Trophoblast cell (in vitro differentiated cells and primary cell): Measurements from ENCODE around the gene RXFP4.

ENCODE experiments used
- DNase-seq, 2 donors: peaks; one replicate each; pipeline ENCODE4 v3.0.0-alpha.2; 2016
- H2AFZ ChIP-seq: 2 replicates; pipeline ENCODE4 v1.6.1; 2013; ENCODE audit warnings: low read length, moderate library complexity, mild to moderate bottlenecking; ENCODE audit not compliant: insufficient read depth, poor library complexity
- H2AK5ac ChIP-seq: 2 replicates; pipeline ENCODE4 v1.6.1; 2013; ENCODE audit warnings: mild to moderate bottlenecking, low read length
- H2BK120ac ChIP-seq: 2 replicates; pipeline ENCODE4 v1.6.1; 2013; ENCODE audit warnings: low read length, mild to moderate bottlenecking, moderate library complexity; ENCODE audit not compliant: insufficient read depth, poor library complexity
- H2BK12ac ChIP-seq: 2 replicates; pipeline ENCODE4 v1.6.1; 2013; ENCODE audit warnings: mild to moderate bottlenecking, low read length, moderate library complexity
- H2BK5ac ChIP-seq: 2 replicates; pipeline ENCODE4 v1.6.1; 2013; ENCODE audit warnings: low read length, low read depth, moderate library complexity, mild to moderate bottlenecking; ENCODE audit not compliant: poor library complexity
- H3K14ac ChIP-seq: 2 replicates; pipeline ENCODE4 v1.6.1; 2013; ENCODE audit warnings: mild to moderate bottlenecking, low read length
- H3K18ac ChIP-seq: 2 replicates; pipeline ENCODE4 v1.6.1; 2013; ENCODE audit warnings: mild to moderate bottlenecking, low read length
- H3K23ac ChIP-seq: 2 replicates; pipeline ENCODE4 v1.6.1; 2013; ENCODE audit warnings: low read length
- H3K27ac ChIP-seq: 2 replicates; pipeline ENCODE4 v1.5.1; 2013; ENCODE audit warnings: low read depth, mild to moderate bottlenecking, inconsistent platforms, low read length, moderate library complexity
- H3K27me3 ChIP-seq: 2 replicates; pipeline ENCODE4 v1.6.1; 2013; ENCODE audit warnings: inconsistent platforms, mild to moderate bottlenecking, low read length, moderate library complexity; ENCODE audit not compliant: insufficient read depth
- H3K36me3 ChIP-seq, 2 experiments: 1 replicate in 1 of 2; 2 replicates in 1 of 2; pipeline ENCODE4 v1.6.1; 2013; ENCODE audit warnings: low read length in 2 of 2, mild to moderate bottlenecking in 2 of 2, moderate library complexity in 1 of 2; ENCODE audit not compliant: insufficient read depth in 2 of 2, control insufficient read depth in 1 of 2
- H3K4ac ChIP-seq: 2 replicates; pipeline ENCODE4 v1.6.1; 2013; ENCODE audit warnings: low read depth, mild to moderate bottlenecking, low read length, moderate library complexity
- H3K4me1 ChIP-seq, 2 experiments: 1 replicate in 1 of 2; 2 replicates in 1 of 2; pipeline ENCODE4 v1.6.1; 2013; ENCODE audit warnings: low read length in 2 of 2, mild to moderate bottlenecking in 2 of 2, moderate library complexity in 1 of 2; ENCODE audit not compliant: insufficient read depth in 2 of 2, control insufficient read depth in 1 of 2
- H3K4me2 ChIP-seq: 2 replicates; pipeline ENCODE4 v1.6.1; 2013; ENCODE audit warnings: inconsistent platforms, mild to moderate bottlenecking, low read length, moderate library complexity
- H3K4me3 ChIP-seq: 2 replicates; pipeline ENCODE4 v1.5.1; 2013; ENCODE audit warnings: mild to moderate bottlenecking, low read depth, low read length, inconsistent platforms
- H3K79me1 ChIP-seq: one replicate; pipeline ENCODE4 v1.6.1; 2013; ENCODE audit warnings: low read length
- H3K79me2 ChIP-seq: 2 replicates; pipeline ENCODE4 v1.6.1; 2013; ENCODE audit warnings: low read length, mild to moderate bottlenecking; ENCODE audit not compliant: control insufficient read depth, insufficient read depth, poor library complexity
- H3K9ac ChIP-seq: 2 replicates; pipeline ENCODE4 v1.6.1; 2013; ENCODE audit warnings: mild to moderate bottlenecking, low read length
- H3K9me3 ChIP-seq: 2 replicates; pipeline ENCODE4 v1.6.1; 2013; ENCODE audit warnings: low read depth, mild to moderate bottlenecking, control low read depth, inconsistent platforms, low read length; ENCODE audit not compliant: insufficient read depth
- H4K12ac ChIP-seq: 2 replicates; pipeline ENCODE4 v1.6.1; 2013; ENCODE audit warnings: low read depth, mild to moderate bottlenecking, low read length, moderate library complexity
- H4K8ac ChIP-seq: 2 replicates; pipeline ENCODE4 v1.6.1; 2013; ENCODE audit warnings: low read depth, mild to moderate bottlenecking, low read length, moderate library complexity
- H4K91ac ChIP-seq: one replicate; pipeline ENCODE4 v1.6.1; 2013; ENCODE audit warnings: low read depth, mild to moderate bottlenecking, low read length, moderate library complexity
- WGBS: extraction: QIAGEN DNeasy Blood & Tissue Kit; methylation state at CpG from one replicate; pipeline ENCODE4 v1.1.7; 2013; ENCODE audit warnings: missing lambda C conversion rate; ENCODE audit not compliant: insufficient read length, insufficient coverage; ENCODE audit errors: extremely low coverage; 5-methylcytosine and 5-hydroxymethylcytosine counted together

RXFP4 gene

DNA sequence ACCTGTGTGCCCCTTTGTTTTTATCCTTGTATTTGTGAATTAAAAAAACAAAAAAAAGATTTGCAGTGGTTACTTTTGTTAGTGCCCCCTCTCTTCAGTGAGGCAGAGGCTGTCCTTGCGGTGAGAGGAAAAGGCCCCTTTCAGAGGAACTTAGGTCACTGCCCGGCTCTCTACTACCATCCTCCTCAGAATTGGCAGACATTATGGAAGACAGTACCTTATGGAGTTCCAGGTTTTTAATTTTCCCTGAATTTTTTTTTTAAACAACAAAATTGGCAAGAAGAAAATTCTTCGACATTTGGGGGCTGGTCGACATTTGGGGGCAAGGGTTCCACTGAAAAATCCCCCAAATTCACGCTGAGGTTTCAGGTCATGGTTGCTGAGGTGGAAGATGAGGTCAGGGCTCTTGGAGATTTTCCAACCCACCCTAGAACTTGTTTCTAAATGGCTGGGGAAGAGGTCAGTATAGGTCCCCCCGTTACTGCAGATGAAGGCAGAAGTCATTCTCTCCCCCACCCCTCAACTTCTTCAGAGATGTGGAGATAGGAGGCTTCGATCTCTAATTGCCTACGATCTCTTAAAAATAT lies 5.3 kb downstream of the RXFP4 start:
- H3K27me3 ChIP-seq = no peaks in the 10 kb centered on the region
- DNase-seq = no peak
- no peak overlapping the region for H3K4me2 ChIP-seq
- no peak overlapping the region for H2AFZ ChIP-seq
- no peak overlapping the region for H3K9ac ChIP-seq
- no peak overlapping the region for H2BK12ac ChIP-seq
- H2BK5ac ChIP-seq = no peak overlapping the region
- no peak overlapping the region for H4K91ac ChIP-seq
- no peaks in the 10 kb centered on the region for H3K79me1 ChIP-seq
- H3K9me3 ChIP-seq = peaks cover 2% of the 10 kb centered on the region
- no peaks in the 10 kb centered on the region for H3K4me1 ChIP-seq
- no peak overlapping the region for H4K12ac ChIP-seq
- no peak overlapping the region for H3K18ac ChIP-seq
- no peak overlapping the region for H3K4me3 ChIP-seq
- peaks cover 40 to 46% of the 10 kb centered on the region in 2 experiments for H3K36me3 ChIP-seq
- no CpG with 5 or more reads among the region's 8 CpGs for WGBS
- H4K8ac ChIP-seq = no peak overlapping the region
- no peak overlapping the region for H3K14ac ChIP-seq
- no peak overlapping the region for H2BK120ac ChIP-seq
- no peaks in the 10 kb centered on the region for H3K79me2 ChIP-seq
- no peak overlapping the region for H3K4ac ChIP-seq
- H3K23ac ChIP-seq = no peak overlapping the region
- H2AK5ac ChIP-seq = no peak overlapping the region
- H3K27ac ChIP-seq = no peak overlapping the region

DNA sequence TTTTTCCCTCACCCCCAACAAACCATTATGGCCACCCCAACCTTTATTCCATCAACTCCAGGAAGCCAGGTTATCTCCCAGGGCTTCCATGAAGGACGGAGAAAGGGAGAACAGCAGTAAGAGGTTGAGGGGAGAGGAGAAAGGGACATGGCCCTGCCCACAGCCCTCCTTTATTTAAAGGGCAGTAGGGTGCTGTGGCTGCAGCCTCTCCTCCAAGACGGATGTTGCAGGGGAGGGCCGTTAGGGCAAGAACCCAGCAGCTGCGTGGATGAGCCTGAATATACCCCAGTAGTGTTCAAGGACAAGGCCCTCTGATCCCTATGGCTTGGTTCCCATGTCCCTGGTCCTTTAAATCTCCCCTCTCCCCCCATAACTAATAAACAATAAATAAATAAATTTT lies 5.9 kb downstream of the RXFP4 start:
- Histone ChIP-seq H3K9me3 (peaks cover 2% of the 10 kb centered on the region), H2BK12ac (no peak overlapping the region), H3K4me2 (no peak overlapping the region), H4K8ac (no peak overlapping the region), H3K18ac (no peak overlapping the region), H3K23ac (no peak overlapping the region), H3K4me1 (no peaks in the 10 kb centered on the region), H3K9ac (no peak overlapping the region), H3K14ac (no peak overlapping the region), H3K27ac (no peak overlapping the region), H2BK120ac (no peak overlapping the region), H3K79me2 (no peaks in the 10 kb centered on the region), H3K4me3 (no peak overlapping the region), H4K12ac (no peak overlapping the region), H3K4ac (no peak overlapping the region), H3K79me1 (no peaks in the 10 kb centered on the region), H2BK5ac (no peak overlapping the region), H4K91ac (no peak overlapping the region), H3K27me3 (no peaks in the 10 kb centered on the region), H2AFZ (no peak overlapping the region), H3K36me3 (peaks cover 45 to 52% of the 10 kb centered on the region in 2 experiments), H2AK5ac (no peak overlapping the region)
- no CpG with 5 or more reads among the region's 4 CpGs for WGBS
- no peak for DNase-seq

DNA sequence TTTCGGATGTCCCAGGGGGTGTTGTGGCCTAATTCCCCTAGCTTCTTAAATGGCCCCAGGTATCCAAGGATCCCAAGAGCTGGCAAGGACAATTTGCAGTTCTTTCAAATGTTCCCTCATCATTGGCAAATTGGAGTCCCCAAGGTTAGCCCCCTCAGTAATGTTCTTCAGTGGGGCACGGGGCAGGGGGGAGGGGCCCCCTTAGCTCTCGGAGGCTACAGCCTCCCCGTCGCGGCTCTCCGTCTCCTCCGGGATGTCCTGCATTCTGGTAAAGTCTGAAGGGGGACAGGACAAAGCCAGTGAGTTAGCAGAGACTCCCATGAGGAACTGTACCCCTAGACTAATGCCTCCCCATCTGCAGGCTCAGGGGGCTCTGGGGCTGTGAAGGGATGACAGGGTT lies 6.3 kb downstream of the RXFP4 start:
- Histone ChIP-seq H4K91ac (no peak overlapping the region), H3K4me3 (no peak overlapping the region), H3K9ac (no peak overlapping the region), H2BK120ac (no peak overlapping the region), H3K36me3 (peaks cover 50 to 56% of the 10 kb centered on the region in 2 experiments), H3K18ac (no peak overlapping the region), H3K27ac (no peak overlapping the region), H4K8ac (no peak overlapping the region), H3K14ac (no peak overlapping the region), H3K4me1 (no peaks in the 10 kb centered on the region), H3K27me3 (no peaks in the 10 kb centered on the region), H3K4me2 (no peak overlapping the region), H3K79me1 (no peaks in the 10 kb centered on the region), H4K12ac (no peak overlapping the region), H3K9me3 (peaks cover 2% of the 10 kb centered on the region), H2BK12ac (no peak overlapping the region), H2AFZ (no peak overlapping the region), H3K79me2 (no peaks in the 10 kb centered on the region), H3K4ac (no peak overlapping the region), H2AK5ac (no peak overlapping the region), H3K23ac (no peak overlapping the region), H2BK5ac (no peak overlapping the region)
- WGBS = no CpG with 5 or more reads among the region's 8 CpGs
- no peak for DNase-seq

DNA sequence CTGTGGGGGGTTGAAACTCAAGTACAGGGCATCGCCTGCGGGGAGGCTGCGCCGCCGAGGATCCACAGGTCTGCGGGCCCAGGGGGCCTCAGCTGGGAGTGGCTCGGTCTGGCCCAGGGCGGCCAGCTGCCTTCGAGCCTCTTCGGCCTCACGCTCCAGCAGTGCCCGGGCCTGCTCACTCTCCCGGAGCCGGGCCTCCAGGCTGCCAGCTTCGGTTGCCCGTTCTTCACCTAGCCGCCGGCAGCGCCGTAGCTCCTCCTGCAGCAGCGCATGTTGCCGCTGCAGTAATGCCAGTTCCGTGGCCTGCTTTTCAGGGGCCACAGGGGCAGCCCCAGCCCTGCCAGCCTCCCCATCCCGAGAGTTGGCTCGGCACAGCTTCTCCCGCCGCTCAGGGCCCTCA lies 9.4 kb downstream of the RXFP4 start:
- Histone ChIP-seq H3K23ac (no peak overlapping the region), H3K9me3 (peaks cover 2% of the 10 kb centered on the region), H3K79me1 (no peaks in the 10 kb centered on the region), H3K4me3 (no peak overlapping the region), H3K4me1 (no peaks in the 10 kb centered on the region), H2AFZ (no peak overlapping the region), H2BK120ac (no peak overlapping the region), H2BK5ac (no peak overlapping the region), H3K18ac (no peak overlapping the region), H3K36me3 (peaks cover 62 to 74% of the 10 kb centered on the region in 2 experiments), H3K4ac (no peak overlapping the region), H3K14ac (no peak overlapping the region), H3K27ac (no peak overlapping the region), H4K91ac (no peak overlapping the region), H3K79me2 (no peaks in the 10 kb centered on the region), H2BK12ac (no peak overlapping the region), H3K4me2 (no peak overlapping the region), H3K27me3 (no peaks in the 10 kb centered on the region), H2AK5ac (no peak overlapping the region), H3K9ac (no peak overlapping the region), H4K12ac (no peak overlapping the region), H4K8ac (no peak overlapping the region)
- DNase-seq = no peak
- no CpG with 5 or more reads among the region's 27 CpGs for WGBS
